GM12875 (cell line): ENCODE results near the gene SPPL2B.

Experiments used
- H3K4me3 ChIP-seq: one replicate; pipeline ENCODE4 v1.5.1; 2011; ENCODE audit warnings: low read depth, low read length, control low read depth
- TF ChIP-seq, protein P1 (sequence below): IDR thresholded peaks from 2 replicates; pipeline ENCODE4 v1.5.1; 2011; ENCODE audit warnings: low read depth, mild to moderate bottlenecking, control low read depth, inconsistent platforms, low read length, moderate library complexity, borderline replicate concordance; ENCODE audit not compliant: insufficient read depth

Gene SPPL2B

DNA sequence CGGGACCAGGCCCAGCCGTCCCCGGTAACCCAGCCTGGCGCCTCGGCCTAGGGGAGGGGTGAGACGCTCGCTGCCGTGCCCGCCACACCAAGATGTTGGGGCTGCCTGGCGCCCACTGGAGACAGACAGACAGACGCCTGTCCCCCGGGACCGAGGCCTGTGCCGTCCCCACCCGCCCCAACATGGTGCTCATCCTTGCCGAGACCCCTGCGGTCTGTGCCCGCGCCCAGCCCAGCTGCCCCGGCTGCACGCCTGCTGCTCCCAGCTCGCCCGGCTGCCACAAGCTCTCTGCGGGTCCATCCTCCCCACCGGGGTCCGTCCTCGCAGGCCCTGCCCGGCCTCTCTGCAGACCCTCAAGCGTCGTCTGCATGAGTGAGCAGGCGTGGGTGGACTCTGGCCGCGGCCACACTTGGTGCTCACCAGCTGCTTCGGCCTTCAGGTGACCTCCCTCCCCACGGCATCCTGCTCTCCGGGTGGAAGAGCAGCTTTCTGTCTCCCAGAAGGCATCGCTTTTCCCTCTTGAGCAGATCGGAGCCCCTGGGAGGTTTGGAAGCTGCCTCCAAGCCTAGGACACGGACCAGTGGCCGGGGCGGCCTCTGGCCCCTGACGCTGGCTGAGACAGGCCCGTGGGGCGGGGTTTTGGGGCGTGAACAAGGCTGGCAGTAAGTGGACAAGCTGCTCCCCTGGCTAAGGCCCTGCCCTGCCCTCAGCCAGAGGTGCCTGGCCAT, 24.8 kb downstream of the SPPL2B start:
- TF ChIP-seq, protein P1, sequence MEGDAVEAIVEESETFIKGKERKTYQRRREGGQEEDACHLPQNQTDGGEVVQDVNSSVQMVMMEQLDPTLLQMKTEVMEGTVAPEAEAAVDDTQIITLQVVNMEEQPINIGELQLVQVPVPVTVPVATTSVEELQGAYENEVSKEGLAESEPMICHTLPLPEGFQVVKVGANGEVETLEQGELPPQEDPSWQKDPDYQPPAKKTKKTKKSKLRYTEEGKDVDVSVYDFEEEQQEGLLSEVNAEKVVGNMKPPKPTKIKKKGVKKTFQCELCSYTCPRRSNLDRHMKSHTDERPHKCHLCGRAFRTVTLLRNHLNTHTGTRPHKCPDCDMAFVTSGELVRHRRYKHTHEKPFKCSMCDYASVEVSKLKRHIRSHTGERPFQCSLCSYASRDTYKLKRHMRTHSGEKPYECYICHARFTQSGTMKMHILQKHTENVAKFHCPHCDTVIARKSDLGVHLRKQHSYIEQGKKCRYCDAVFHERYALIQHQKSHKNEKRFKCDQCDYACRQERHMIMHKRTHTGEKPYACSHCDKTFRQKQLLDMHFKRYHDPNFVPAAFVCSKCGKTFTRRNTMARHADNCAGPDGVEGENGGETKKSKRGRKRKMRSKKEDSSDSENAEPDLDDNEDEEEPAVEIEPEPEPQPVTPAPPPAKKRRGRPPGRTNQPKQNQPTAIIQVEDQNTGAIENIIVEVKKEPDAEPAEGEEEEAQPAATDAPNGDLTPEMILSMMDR: no peak
- H3K4me3 ChIP-seq: no peak overlapping the region

DNA sequence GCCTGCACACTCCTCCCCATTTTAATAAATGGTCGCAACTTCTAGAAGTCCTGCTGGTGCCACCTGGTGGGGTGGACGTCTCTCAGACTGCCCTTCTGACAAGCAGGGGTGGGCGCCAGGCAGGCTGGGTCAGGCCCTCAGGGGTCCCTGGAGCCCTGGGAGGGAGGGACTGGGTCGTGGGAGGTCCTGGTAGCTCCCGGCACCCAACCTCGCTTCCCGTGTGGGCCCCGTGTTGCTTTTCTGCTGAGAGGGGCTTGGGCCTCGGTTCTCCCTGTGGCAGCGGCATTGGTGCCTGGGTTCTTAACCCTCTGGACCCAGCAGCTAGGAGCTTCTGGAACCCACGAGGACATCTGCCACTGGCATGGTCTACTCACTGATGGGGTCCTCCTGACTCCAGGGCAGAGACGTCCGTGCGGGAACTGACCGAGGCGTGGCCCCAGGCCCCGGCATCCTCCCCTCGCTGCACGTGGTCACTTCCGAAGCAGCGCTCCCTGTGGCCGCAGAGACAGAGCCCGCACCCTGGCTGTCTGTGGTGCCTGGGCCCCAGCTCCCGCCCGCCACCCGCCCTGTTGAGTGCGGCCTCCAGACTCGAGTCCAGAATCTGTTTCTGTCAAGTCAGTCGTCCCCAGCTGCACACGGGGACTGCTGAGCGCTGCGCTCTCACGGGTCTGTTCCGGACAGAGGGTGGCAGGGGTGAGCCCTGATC, 25.6 kb downstream of the SPPL2B start:
- no peak overlapping the region for H3K4me3 ChIP-seq
- TF ChIP-seq, protein P1: no peak

DNA sequence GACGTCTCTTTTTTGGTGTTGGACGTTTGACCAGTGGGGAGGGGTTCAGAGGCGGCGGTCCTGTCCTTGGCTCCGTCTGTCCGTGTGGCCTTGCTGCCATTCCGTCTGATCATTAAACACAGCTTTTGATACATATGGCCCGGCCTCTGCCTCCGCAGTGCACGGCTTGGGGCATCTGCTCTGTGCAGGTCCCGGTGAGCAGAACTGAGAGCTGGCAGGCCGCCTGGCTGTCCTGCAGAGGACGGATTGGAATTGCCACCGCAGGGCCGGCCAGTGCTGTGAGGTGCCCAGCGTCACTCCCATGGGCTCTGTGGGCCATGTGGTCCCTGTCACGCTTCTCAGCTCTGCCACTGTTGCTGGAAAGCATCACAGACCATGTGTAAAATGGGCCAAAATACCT, 26.2 kb downstream of the SPPL2B start:
- H3K4me3 ChIP-seq: no peak overlapping the region
- TF ChIP-seq, protein P1: no peak

DNA sequence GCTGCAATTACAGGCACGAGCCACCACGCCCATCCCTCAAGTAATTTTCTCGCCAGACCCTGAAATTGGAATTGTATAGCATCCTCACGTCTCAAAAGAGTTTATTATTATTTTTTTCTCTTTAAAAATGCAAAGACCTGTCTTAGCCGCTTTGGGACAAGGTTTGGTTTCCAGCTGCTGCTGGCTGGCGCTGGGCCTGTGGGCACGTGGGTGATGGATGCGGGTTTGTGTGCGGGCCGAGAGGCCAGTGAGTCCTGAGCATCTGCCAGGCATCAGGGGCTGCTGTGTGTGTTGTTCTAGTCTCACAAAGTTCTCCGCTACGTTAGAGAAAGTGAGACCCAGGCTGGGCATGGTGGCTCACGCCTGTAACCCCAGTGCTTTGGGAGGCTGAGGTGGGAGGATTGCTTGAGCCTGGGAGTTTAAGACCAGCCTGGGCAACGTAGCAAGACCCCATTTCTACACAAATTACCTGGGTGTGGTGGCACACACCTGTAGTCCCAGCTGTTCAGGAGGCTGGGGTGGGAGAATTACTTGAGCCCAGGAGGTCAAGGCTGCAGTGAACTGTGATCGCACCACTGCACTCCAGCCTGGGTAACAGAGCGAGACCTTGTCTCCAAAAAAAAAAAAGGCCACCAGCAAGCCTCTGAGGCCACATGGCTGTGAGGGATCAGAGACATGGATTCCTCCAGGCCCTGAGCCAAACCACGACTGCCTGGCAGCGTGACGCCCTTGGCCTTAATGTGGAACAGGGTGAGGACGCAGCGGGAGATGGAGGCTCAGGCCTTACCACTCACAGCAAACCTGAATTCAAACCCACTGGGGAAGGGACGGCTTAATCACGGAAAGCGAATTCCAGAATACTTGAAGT, 26.9 kb downstream of the SPPL2B start:
- TF ChIP-seq, protein P1: no peak
- H3K4me3 ChIP-seq: no peak overlapping the region

DNA sequence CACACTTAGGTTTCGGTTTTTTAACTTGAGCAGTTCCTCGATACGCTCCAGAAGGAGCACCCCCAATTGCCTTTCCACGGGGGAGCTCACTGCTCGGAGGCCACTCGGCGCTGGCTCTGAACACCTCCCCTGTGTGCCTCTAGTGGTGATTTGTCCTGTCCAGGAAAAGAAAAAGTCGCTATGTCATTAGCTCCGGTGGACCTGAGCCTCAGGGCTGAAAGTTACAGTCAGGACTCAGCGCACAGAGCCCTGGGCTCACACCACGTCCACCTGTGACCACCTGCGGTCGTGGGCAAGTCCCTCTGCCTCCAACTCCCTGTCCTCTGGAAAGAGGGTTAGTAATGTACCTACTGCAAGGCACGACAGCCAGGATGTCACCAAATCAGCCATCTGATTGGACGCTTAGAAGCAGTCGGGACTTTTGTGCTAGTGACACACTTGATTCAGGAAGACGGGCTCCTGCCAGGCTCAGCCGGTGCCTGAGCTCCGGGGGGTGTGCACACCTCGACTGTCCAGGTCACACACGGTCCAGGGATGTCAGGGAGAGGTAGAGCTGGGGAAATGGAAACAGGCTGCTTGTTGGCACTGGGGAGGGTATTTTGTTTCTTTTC, 27.7 kb downstream of the SPPL2B start:
- no peak overlapping the region for H3K4me3 ChIP-seq
- TF ChIP-seq, protein P1: no peak

DNA sequence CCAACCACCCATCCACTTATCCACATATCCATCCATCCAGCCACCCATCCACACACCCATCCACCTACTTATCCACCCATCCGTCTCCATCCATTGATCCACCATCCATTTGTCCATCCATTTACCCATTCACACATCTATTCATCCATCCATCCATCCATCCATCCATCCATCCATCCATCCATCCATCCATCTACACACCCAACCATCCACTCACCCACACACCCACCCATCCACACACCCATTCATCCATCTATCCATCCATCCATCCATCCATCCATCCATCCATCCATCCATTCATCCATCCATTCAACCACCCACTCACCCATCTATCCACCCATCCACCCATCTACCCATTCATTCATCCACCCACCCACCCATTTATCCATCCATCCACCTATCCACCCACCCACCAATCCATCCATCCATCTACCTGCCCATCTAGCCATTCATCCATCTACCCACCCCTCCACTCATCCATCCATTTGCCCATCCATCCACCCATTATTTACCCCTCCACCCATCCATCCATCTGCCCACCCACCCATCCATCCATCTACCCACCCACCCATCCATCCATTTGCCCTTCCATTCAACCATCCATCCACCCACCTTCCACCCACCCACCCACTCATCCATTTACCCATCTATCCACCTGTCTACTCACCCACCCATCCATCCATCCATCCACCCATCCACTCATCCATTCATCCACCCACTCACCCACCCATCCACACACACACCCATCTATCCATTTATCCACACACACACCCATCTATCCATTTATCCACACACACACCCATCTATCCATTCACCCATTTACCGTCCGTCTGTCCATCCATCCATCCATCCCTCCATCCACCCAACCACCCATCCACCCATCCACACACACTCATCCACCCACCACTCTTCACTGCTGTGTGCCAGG, 29.1 kb downstream of the SPPL2B start:
- TF ChIP-seq, protein P1: no peak
- H3K4me3 ChIP-seq: no peak overlapping the region
